Measurements from ENCODE around the gene BABAM2. TPM values are rescaled to one million over a fixed set of nuclear protein-coding genes. Genes with fewer than 3 reads are reported as not detected.

Gene BABAM2
- polyA plus RNA-seq, 1 experiment = 32.6 TPM

GRCh38 chr2:28310107-28310506 is 419.6 kb downstream of the BABAM2 start:
- TF ChIP-seq CTCF (IDR thresholded peaks at IDR 0.05; ENCODE audit: insufficient read depth, low read depth, low read length) = no peak
- Histone ChIP-seq H3K4me3 (ENCODE audit: low read depth, low read length) (no peak overlapping the region), H3K36me3 (ENCODE audit: control insufficient read depth, insufficient read depth, low read length) (no peaks in the 10 kb centered on the region), H3K27me3 (ENCODE audit: control insufficient read depth, insufficient read depth, low read length) (no peaks in the 10 kb centered on the region)
- ChIA-PET CTCF (interaction anchor here (1.0 to 1.5 kb wide), 2 partner anchors 11 to 30 kb away, joined by 3 read pairs; no protein-coding TSS in a partner anchor), POLR2A (no interaction called here)
- no peak for DNase-seq (ENCODE audit: low read depth)

- ChIA-PET POLR2A (no interaction called here), CTCF (interaction anchor here (0.8 to 1.2 kb wide), 3 partner anchors 10 to 141 kb away, joined by 3 to 7 read pairs (median 3); no protein-coding TSS in a partner anchor)
- Histone ChIP-seq H3K36me3 (ENCODE audit: control insufficient read depth, insufficient read depth, low read length) (no peaks in the 10 kb centered on the region), H3K27me3 (ENCODE audit: control insufficient read depth, insufficient read depth, low read length) (no peaks in the 10 kb centered on the region), H3K4me3 (ENCODE audit: low read depth, low read length) (no peak overlapping the region)
- no peak for DNase-seq (ENCODE audit: low read depth)
- no peak for TF ChIP-seq CTCF (IDR thresholded peaks at IDR 0.05; ENCODE audit: insufficient read depth, low read depth, low read length)
These were observed 421.2 kb downstream of the BABAM2 start for GRCh38 chr2:28311660-28312249.

- ChIA-PET CTCF (interaction anchor here (1.0 to 1.2 kb wide), 2 partner anchors 11 to 140 kb away, joined by 3 to 7 read pairs; no protein-coding TSS in a partner anchor), POLR2A (no interaction called here)
- TF ChIP-seq CTCF (IDR thresholded peaks at IDR 0.05; ENCODE audit: insufficient read depth, low read depth, low read length) = no peak
- H3K36me3 ChIP-seq (ENCODE audit: control insufficient read depth, insufficient read depth, low read length) = no peaks in the 10 kb centered on the region
- no peaks in the 10 kb centered on the region for H3K27me3 ChIP-seq (ENCODE audit: control insufficient read depth, insufficient read depth, low read length)
- DNase-seq (ENCODE audit: low read depth) = no peak
- H3K4me3 ChIP-seq (ENCODE audit: low read depth, low read length) = no peak overlapping the region
These were observed 422.0 kb downstream of the BABAM2 start for GRCh38 chr2:28312307-28313219.

GRCh38 chr2:28313220-28313784 is 422.8 kb downstream of the BABAM2 start:
- POLR2A ChIA-PET = no interaction called here
- H3K36me3 ChIP-seq (ENCODE audit: control insufficient read depth, insufficient read depth, low read length) = no peaks in the 10 kb centered on the region
- H3K27me3 ChIP-seq (ENCODE audit: control insufficient read depth, insufficient read depth, low read length) = no peaks in the 10 kb centered on the region
- DNase-seq (ENCODE audit: low read depth) = no peak
- no peak overlapping the region for H3K4me3 ChIP-seq (ENCODE audit: low read depth, low read length)
- TF ChIP-seq CTCF (IDR thresholded peaks at IDR 0.05; ENCODE audit: insufficient read depth, low read depth, low read length) = no peak
- CTCF ChIA-PET = interaction anchor here (1.3 kb wide), 1 partner anchor 16 kb away, joined by 3 read pairs; no protein-coding TSS in a partner anchor

- Histone ChIP-seq H3K27me3 (ENCODE audit: control insufficient read depth, insufficient read depth, low read length) (no peaks in the 10 kb centered on the region), H3K4me3 (ENCODE audit: low read depth, low read length) (no peak overlapping the region), H3K36me3 (ENCODE audit: control insufficient read depth, insufficient read depth, low read length) (no peaks in the 10 kb centered on the region)
- no peak for TF ChIP-seq CTCF (IDR thresholded peaks at IDR 0.05; ENCODE audit: insufficient read depth, low read depth, low read length)
- DNase-seq (ENCODE audit: low read depth) = no peak
- CTCF ChIA-PET = no interaction called here
- POLR2A ChIA-PET = no interaction called here
These were observed 424.4 kb downstream of the BABAM2 start for GRCh38 chr2:28314968-28315367.

Measured in BJ (cell line).